Adrenal gland (tissue), 5 donors: ENCODE results near the gene SLC5A11.

Source experiments
- CTCF ChIP-seq, 6 experiments: fragments of 450-650 bp in 4 of 6; fragments of 200-600 bp in 2 of 6; sonication (generic) in 1 of 6; IDR thresholded peaks; 1 replicate in 5 of 6; 2 replicates in 1 of 6; pipeline versions ENCODE4 v1.5.1 to v1.8.0; 2016 to 2021; ENCODE audit warnings: antibody characterized with exemption in 6 of 6, mild to moderate bottlenecking in 2 of 6, moderate library complexity in 1 of 6
- POLR2A ChIP-seq, 2 donors: fragments of 450-650 bp; IDR thresholded peaks; one replicate each; pipeline ENCODE4 v1.6.1; 2017; ENCODE audit warnings: antibody characterized with exemption in 2 of 2, mild to moderate bottlenecking in 2 of 2, moderate library complexity in 1 of 2
- donor health status: DM: no; HTN: no; CAD: no.

GRCh38 chr16:24955975-24956731 is 110.4 kb downstream of the SLC5A11 start:
- no peak for TF ChIP-seq CTCF (IDR thresholded peaks at IDR 0.05)
- no peak for TF ChIP-seq POLR2A (IDR thresholded peaks at IDR 0.05)
